Natural killer cell (primary cell): ENCODE measurements around the gene BTBD8. TPM values are rescaled to one million over a fixed set of nuclear protein-coding genes. Genes with fewer than 3 reads are reported as not detected.

Experiments
- ATAC-seq, 3 donors: fragments of 150-1000 bp in 2 of 3; fragments of 200-7000 bp in 1 of 3; cut with Tn5 transposase; 1 replicate in 1 of 3; 2 replicates in 2 of 3; pipeline ENCODE4 v1.10.0; 2021; ENCODE audit warnings: mild to moderate bottlenecking in 2 of 3, moderate library complexity in 2 of 3
- DNase-seq, 2 donors: peaks; one replicate each; pipeline versions ENCODE4 v3.0.0 to v3.0.0-alpha.2; 2013 to 2021; ENCODE audit warnings: mixed read lengths in 1 of 2
- H3K27ac ChIP-seq: one replicate; pipeline ENCODE4 v1.5.1; 2013; ENCODE audit warnings: mild to moderate bottlenecking, low read length
- H3K27me3 ChIP-seq: one replicate; pipeline ENCODE4 v1.6.1; 2013; ENCODE audit warnings: low read length; ENCODE audit not compliant: control insufficient read depth, insufficient read depth
- H3K36me3 ChIP-seq: one replicate; pipeline ENCODE4 v1.6.1; 2013; ENCODE audit warnings: low read length; ENCODE audit not compliant: control insufficient read depth, insufficient read depth
- H3K4me1 ChIP-seq: one replicate; pipeline ENCODE4 v1.6.1; 2013; ENCODE audit warnings: low read length; ENCODE audit not compliant: control insufficient read depth, insufficient read depth
- H3K4me3 ChIP-seq: one replicate; pipeline ENCODE4 v1.5.1; 2013; ENCODE audit warnings: low read length
- H3K9me3 ChIP-seq: one replicate; pipeline ENCODE4 v1.6.1; 2013; ENCODE audit warnings: low read length; ENCODE audit not compliant: control insufficient read depth, insufficient read depth
- H3K27ac Mint-ChIP-seq, 2 donors: one replicate each; pipeline ENCODE4 v1.8.0; 2022; ENCODE audit warnings: mild to moderate bottlenecking in 2 of 2, mixed read lengths in 2 of 2, moderate library complexity in 1 of 2
- H3K27me3 Mint-ChIP-seq, 2 donors: one replicate each; pipeline ENCODE4 v1.8.0; 2022; ENCODE audit warnings: low read depth in 2 of 2, mixed read lengths in 2 of 2
- H3K36me3 Mint-ChIP-seq: one replicate; pipeline ENCODE4 v1.8.0; 2022; ENCODE audit warnings: mixed read lengths
- H3K4me1 Mint-ChIP-seq, 2 donors: one replicate each; pipeline ENCODE4 v1.8.0; 2022; ENCODE audit warnings: mixed read lengths in 2 of 2
- H3K4me3 Mint-ChIP-seq: one replicate; pipeline ENCODE4 v1.8.0; 2022; ENCODE audit warnings: mild to moderate bottlenecking, moderate library complexity, mixed read lengths
- H3K9me3 Mint-ChIP-seq, 2 donors: one replicate each; pipeline ENCODE4 v1.8.0; 2022; ENCODE audit warnings: mixed read lengths in 2 of 2
- CTCF ChIP-seq: fragments of 200-600 bp; IDR thresholded peaks from one replicate; pipeline ENCODE4 v1.8.0; 2022; ENCODE audit warnings: antibody characterized with exemption
- WGBS: methylation state at CpG from one replicate; pipeline ENCODE4 v1.1.7; 2013; ENCODE audit warnings: missing lambda C conversion rate; ENCODE audit not compliant: insufficient coverage; 5-methylcytosine and 5-hydroxymethylcytosine counted together
- intact Hi-C: fragments of 100-400 bp; cut with micrococcal nuclease; formaldehyde crosslinking; loops from one replicate; pipeline ENCODE4 v1.14.2; 2022
- total RNA-seq, 4 donors: library from RNA; stranded (reverse); fragments of 120-200 nt in 1 of 4; gene quantifications; one replicate each; pipeline versions ENCODE4 v1.2.3 to v1.2.4, GENCODE V29; 2013 to 2022

BTBD8 gene
- total RNA-seq, 3 donors from 2014 or later (not counting 1 experiment from before 2014, with no cell fraction given), result 3.7 to 5.7 (median 4.0) TPM

- H3K4me1 ChIP-seq, result peaks cover 8% of the 10 kb centered on the region
- H3K27me3 ChIP-seq, result no peaks in the 10 kb centered on the region
- DNase-seq, result no peak
- peak overlapping the region; percentile 97 for H3K4me3 Mint-ChIP-seq
- H3K36me3 ChIP-seq, result no peaks in the 10 kb centered on the region
- no peak for ATAC-seq
- intact Hi-C loops, result no loop called here
- H3K9me3 ChIP-seq, result no peaks in the 10 kb centered on the region
- H3K27ac Mint-ChIP-seq, result peak overlapping the region in 1 of 2 donors; percentile 86
- no peak overlapping the region for H3K27ac ChIP-seq
- H3K27me3 Mint-ChIP-seq, result peaks cover 0 to 3% of the 10 kb centered on the region in 2 donors
- WGBS, result 97% methylated on average over 5 of the region's 7 CpGs
- H3K4me3 ChIP-seq, result no peak overlapping the region
- H3K36me3 Mint-ChIP-seq, result no peaks in the 10 kb centered on the region
- H3K4me1 Mint-ChIP-seq, result peaks cover 12 to 17% of the 10 kb centered on the region in 2 donors
- no peaks in the 10 kb centered on the region for H3K9me3 Mint-ChIP-seq
- no peak for TF ChIP-seq CTCF
Measured at GRCh38 chr1:92079441-92079840, 704 bp upstream of the BTBD8 start.

GRCh38 chr1:92081031-92081430 is 886 bp downstream of the BTBD8 start:
- Histone ChIP-seq H3K27me3 (no peaks in the 10 kb centered on the region), H3K4me3 (peak overlapping the region; percentile 72), H3K27ac (peak overlapping the region; percentile 56), H3K36me3 (no peaks in the 10 kb centered on the region), H3K9me3 (peaks cover 10% of the 10 kb centered on the region), H3K4me1 (peaks cover 8% of the 10 kb centered on the region)
- peak overlapping the region; percentile 86 to 96 for H3K27ac Mint-ChIP-seq
- no peaks in the 10 kb centered on the region for H3K27me3 Mint-ChIP-seq
- ATAC-seq (no peak), DNase-seq (peak in 1 of 2 donors; percentile 4)
- 61% methylated on average over 2 of the region's 4 CpGs for WGBS
- peaks cover 12 to 17% of the 10 kb centered on the region in 2 donors for H3K4me1 Mint-ChIP-seq
- TF ChIP-seq CTCF, result no peak
- H3K9me3 Mint-ChIP-seq, result peaks cover 2 to 7% of the 10 kb centered on the region in 2 donors
- peak overlapping the region; percentile 97 for H3K4me3 Mint-ChIP-seq
- intact Hi-C loops, result no loop called here
- H3K36me3 Mint-ChIP-seq, result peaks cover 7% of the 10 kb centered on the region

GRCh38 chr1:92084651-92085050 is 4.5 kb downstream of the BTBD8 start:
- Mint-ChIP-seq H3K9me3 (peaks cover 2 to 7% of the 10 kb centered on the region in 2 donors), H3K36me3 (peaks cover 7% of the 10 kb centered on the region), H3K27me3 (no peaks in the 10 kb centered on the region), H3K4me3 (peak overlapping the region; percentile 43), H3K4me1 (peaks cover 12 to 17% of the 10 kb centered on the region in 2 donors), H3K27ac (no peak overlapping the region)
- no peak for TF ChIP-seq CTCF
- no peak for ATAC-seq
- Histone ChIP-seq H3K4me3 (no peak overlapping the region), H3K9me3 (peaks cover 16% of the 10 kb centered on the region), H3K27ac (no peak overlapping the region), H3K27me3 (no peaks in the 10 kb centered on the region), H3K4me1 (peaks cover 8% of the 10 kb centered on the region), H3K36me3 (no peaks in the 10 kb centered on the region)
- DNase-seq, result no peak
- WGBS, result 91% methylated on average over 1 of the region's 1 CpG
- intact Hi-C loops, result no loop called here

GRCh38 chr1:92085727-92086126 is 5.6 kb downstream of the BTBD8 start:
- WGBS, result 95% methylated on average over 4 of the region's 4 CpGs
- intact Hi-C loops, result no loop called here

More at GRCh38 chr1:92085727-92086126, 5.6 kb downstream of the BTBD8 start:
- Histone ChIP-seq H3K4me1 (peaks cover 4% of the 10 kb centered on the region), H3K27me3 (no peaks in the 10 kb centered on the region), H3K27ac (no peak overlapping the region), H3K36me3 (no peaks in the 10 kb centered on the region), H3K4me3 (no peak overlapping the region), H3K9me3 (peaks cover 16% of the 10 kb centered on the region)
- Mint-ChIP-seq H3K9me3 (peaks cover 2 to 7% of the 10 kb centered on the region in 2 donors), H3K27me3 (no peaks in the 10 kb centered on the region), H3K27ac (no peak overlapping the region), H3K4me1 (peaks cover 1 to 7% of the 10 kb centered on the region in 2 donors), H3K36me3 (peaks cover 7% of the 10 kb centered on the region), H3K4me3 (no peak overlapping the region)
- ATAC-seq (no peak), DNase-seq (no peak)
- no peak for TF ChIP-seq CTCF
